Mammary epithelial cell (primary cell): ENCODE measurements around the gene TPMT.

Source experiments
- CTCF ChIP-seq, 2 donors: IDR thresholded peaks in 1 of 2; conservative IDR thresholded peaks in 1 of 2; 2 replicates each; pipeline ENCODE4 v1.5.1; 2011 to 2012; ENCODE audit warnings: inconsistent platforms in 2 of 2, low read length in 2 of 2, mild to moderate bottlenecking in 2 of 2, control low read depth in 1 of 2, low read depth in 1 of 2; ENCODE audit not compliant: insufficient read depth in 1 of 2; ENCODE audit errors: extremely low read depth in 1 of 2
- EZH2 ChIP-seq: IDR thresholded peaks from 2 replicates; pipeline ENCODE4 v1.6.1; 2012; ENCODE audit warnings: low read length, inconsistent platforms, borderline replicate concordance

GRCh38 chr6:18117136-18117535 is 37.7 kb downstream of the TPMT start:
- no peak for TF ChIP-seq CTCF (conservative IDR thresholded peaks at IDR 0.05 in 1 of 2, IDR thresholded peaks at IDR 0.05 in 1 of 2; ENCODE audit: extremely low read depth in 1 of 2, insufficient read depth in 1 of 2, low read depth in 1 of 2, low read length in 2 of 2)
- TF ChIP-seq EZH2, result no peak
